Activated T-cell treated with anti-CD3 and anti-CD28 coated beads for 48 hours (primary cell): ENCODE results near the gene EIF4E1B.

Experiments
- DNase-seq: peaks from one replicate; pipeline ENCODE4 v3.0.0-alpha.2; 2020; ENCODE audit warnings: low read depth

Gene EIF4E1B

DNA sequence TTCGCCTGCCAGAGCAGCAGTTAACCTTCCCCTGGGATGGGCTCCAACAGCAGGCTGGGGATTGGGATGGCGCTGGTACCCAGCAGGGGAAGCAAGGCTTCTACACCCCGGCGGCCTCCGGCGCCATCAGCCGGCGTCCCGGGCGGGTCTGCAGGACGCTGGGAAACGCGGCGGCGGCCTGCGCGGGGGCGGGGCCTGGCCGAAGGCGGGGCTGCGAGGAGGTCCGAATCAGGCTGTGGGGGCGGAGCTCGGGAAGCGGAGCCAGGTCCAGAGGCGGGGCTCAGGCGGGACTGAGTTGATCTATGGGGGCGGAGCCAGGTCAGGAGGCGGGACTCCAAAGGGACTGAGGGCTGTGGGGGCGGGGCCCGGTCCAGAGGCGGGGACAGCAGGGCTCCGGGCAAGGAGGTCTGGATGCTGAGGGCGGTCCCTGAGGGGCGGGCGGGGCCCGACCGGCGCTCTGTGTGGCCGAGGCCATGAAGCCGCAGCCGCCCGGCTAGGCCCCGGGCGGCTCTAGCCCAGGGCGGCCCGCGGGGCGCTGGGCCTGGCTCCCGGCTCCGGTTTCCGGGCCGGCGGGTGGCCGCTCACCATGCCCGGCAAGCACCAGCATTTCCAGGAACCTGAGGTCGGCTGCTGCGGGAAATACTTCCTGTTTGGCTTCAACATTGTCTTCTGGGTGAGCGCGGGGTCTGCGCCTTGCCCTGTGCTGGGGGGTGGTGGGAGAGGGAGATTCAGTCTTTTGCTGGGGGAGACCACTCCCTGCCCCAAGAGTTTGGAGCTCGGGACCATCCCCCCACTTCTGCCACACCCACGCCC lies 16.8 kb downstream of the EIF4E1B start, which contains the start of gene TSPAN17:
TSPAN17 (plus strand) TSS at position 455 of the 813 bp plus-strand sequence; CDS start at position 587, 132 bp downstream.
- peak; percentile 100 for DNase-seq

DNA sequence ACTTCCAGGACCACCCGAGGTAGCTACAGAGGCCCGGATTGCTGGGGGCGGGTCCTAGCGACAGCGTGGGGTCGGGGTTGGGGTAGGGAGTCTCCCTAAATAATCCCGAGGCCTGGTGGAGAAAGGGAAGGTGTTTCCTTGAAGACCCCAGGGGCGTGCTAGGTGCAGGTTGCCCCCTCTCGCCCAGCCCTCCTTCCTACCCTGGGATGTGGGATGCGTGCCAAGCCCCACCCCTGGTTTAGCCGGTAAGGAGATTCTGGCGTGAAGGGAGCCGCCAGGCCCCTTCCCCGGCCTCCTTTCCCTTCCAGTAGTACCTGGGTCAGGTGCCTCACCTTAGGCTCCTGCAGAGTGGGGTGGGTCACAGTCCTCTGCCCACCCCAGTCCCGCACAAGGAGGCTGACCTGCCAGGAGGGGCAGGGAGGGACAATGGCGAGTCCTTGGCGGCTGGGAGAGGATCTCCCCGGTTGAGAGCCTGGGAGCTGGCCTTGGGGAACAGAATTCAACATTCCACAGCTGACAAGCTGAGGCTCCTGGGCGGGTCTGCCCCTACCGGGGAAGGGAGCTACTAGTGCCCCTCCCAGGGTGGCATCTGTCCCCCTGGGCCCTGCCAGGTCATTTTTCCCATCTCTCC lies 17.5 kb downstream of the EIF4E1B start:
- DNase-seq, result no peak

- no peak for DNase-seq
These were observed 18.2 kb downstream of the EIF4E1B start for GRCh38 chr5:176648474-176649194.

DNA sequence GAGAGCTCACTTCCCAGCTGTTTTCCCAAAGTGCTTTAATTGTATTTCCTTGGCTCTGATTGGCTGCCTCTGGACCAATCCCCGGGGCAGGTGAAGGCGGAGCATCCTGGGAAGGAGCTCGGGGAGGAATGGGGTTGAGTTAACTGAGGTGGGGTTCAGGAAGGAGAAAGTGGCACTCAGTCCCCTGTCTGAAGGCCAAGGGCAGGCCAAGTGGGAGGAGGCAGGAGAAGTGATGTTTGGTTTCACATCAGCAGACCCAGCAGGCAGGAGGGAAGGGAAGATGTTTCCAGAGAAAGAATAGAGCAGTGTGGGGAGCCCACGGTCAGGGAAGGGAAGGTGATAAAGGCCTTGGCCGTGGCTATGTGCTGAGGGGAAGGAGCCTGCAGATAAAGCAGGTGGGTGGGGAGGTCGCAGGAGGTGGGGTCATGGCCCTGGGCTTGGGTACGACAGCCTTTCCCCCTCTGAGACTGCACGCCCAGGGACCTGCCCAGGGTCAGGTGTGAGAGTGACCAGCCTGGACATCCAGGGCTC lies 19.9 kb downstream of the EIF4E1B start:
- no peak for DNase-seq

DNA sequence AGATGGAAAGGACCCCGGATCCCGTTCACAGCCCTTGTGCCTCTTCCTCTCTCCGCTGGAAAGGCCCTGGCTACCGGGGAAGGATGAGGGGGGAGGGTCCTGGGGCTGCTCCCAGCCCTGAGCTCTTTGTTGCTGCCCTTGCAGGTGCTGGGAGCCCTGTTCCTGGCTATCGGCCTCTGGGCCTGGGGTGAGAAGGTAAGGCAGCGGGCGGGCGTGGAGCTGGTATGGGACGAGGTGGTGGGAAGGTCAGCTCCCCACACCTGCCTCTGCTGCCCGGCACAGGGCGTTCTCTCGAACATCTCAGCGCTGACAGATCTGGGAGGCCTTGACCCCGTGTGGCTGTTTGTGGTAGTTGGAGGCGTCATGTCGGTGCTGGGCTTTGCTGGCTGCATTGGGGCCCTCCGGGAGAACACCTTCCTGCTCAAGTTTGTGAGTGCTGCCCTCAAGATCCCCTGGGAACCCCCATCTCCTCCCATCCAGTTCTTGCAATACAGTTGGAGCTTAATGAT lies 21.1 kb downstream of the EIF4E1B start:
- no peak for DNase-seq

GRCh38 chr5:176652136-176652535 lies 21.7 kb downstream of the EIF4E1B start:
- no peak for DNase-seq

- DNase-seq, result peak; percentile 70
These were observed 23.2 kb downstream of the EIF4E1B start for GRCh38 chr5:176653401-176654385.

DNA sequence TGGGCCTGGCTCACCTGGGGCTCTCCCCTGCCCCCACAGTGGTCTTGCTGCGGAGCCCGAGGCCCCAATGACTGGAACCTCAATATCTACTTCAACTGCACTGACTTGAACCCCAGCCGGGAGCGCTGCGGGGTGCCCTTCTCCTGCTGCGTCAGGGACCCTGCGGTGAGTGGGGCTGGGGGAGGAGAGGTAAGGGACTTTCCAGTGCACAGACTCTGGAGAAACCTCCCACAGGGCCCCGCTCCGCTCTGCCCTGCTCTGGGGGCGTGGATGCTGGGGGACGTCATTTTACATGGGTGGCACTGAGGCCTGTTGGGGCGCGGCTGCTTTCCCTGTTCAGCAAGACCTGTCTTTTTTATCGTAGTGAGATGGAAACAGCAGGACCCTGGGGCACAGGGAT lies 24.4 kb downstream of the EIF4E1B start:
- DNase-seq, result no peak

- no peak for DNase-seq
These were observed 26.1 kb downstream of the EIF4E1B start for GRCh38 chr5:176656467-176656990.

DNA sequence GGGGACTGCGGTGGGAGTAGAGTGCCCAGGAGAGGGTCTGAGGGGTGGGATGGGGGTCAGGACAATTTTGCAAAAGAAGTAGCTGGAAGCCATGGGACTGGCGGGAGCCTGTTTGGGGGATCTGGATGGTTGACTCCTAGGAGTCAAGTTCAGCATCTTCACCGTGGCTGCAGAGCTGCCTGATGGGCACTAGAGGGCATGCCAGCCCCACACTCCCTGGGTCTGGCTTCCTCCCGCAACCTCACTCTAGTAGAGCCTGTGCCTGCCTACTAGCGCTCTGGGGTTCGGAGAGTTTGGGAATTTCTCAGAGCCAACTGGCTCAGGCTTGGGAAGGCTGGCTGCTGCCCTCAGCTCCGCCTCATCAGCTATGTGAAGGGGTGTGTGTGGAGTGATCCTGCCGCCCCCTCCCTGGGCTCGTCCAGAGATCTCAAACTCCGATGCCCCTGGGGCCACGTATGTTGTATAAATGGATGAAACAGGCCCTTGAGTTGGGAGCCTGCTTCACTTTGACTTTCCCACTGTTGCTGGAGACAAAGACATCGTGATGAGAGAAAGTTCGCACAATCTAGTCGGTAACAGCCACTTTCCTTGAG lies 27.6 kb downstream of the EIF4E1B start:
- peak; percentile 56 for DNase-seq

GRCh38 chr5:176658817-176659511 lies 28.5 kb downstream of the EIF4E1B start:
- no peak for DNase-seq

GRCh38 chr5:176659512-176659839 lies 29.0 kb downstream of the EIF4E1B start:
- no peak for DNase-seq

GRCh38 chr5:176659860-176660461 lies 29.5 kb downstream of the EIF4E1B start:
- no peak for DNase-seq

GRCh38 chr5:176660530-176660859 lies 30.0 kb downstream of the EIF4E1B start:
- no peak for DNase-seq

DNA sequence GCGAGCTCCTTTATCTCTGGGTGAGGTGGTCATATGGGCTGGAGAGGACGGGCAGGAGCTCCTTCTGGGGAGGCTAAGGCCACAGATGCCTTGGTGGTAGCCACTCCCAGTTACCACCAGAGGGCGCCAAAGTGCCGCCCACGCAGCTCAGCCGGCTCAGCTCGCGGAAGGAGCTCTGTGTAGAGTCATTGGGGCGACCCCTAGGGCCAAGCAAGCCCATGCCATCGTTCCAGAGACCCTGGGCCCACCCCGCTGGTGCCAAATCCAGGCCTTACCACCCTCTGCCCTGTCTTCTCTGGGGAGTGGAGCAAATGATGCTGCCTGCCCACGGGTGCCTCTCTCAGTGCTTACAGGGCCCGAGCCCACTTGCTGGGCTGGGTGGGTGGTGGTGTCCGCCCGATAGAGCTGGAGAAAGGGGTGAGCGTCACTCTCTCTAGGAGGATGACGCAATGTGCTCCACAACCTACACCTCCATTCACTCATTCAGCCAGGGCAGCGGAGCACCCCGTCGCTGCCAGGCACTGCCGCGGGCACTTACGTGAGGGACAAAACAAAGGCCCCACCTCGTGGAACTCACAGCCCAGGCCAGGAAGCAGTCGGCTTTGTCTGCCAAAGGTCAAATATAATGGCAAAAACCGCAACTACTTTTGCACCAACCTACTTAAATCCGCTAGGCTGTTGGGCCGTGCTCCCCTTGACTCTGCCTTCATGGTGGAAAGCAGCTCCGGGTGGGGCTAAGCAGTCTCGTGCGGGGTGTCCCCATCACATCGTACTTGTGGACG lies 30.6 kb downstream of the EIF4E1B start:
- peak; percentile 77 for DNase-seq

GRCh38 chr5:176661676-176662075 lies 31.2 kb downstream of the EIF4E1B start:
- DNase-seq, result no peak

- DNase-seq, result no peak
These were observed 32.2 kb downstream of the EIF4E1B start for GRCh38 chr5:176662371-176663333.

GRCh38 chr5:176663566-176663965 lies 33.1 kb downstream of the EIF4E1B start:
- no peak for DNase-seq
